Measurements from ENCODE around the gene MAPKAP1.

GRCh38 chr9:125594223-125594610 is 112.8 kb downstream of the MAPKAP1 start:
- TF ChIP-seq POLR2A (IDR thresholded peaks at IDR 0.05; ENCODE audit: low read length), result no peak
- no peak for TF ChIP-seq GATA1 (IDR thresholded peaks at IDR 0.05; ENCODE audit: low read depth, low read length)
